Mammary epithelial cell (primary cell): ENCODE measurements around the gene ICA1.

Experiments
- CTCF ChIP-seq, 2 donors: IDR thresholded peaks in 1 of 2; conservative IDR thresholded peaks in 1 of 2; 2 replicates each; pipeline ENCODE4 v1.5.1; 2011 to 2012; ENCODE audit warnings: inconsistent platforms in 2 of 2, low read length in 2 of 2, mild to moderate bottlenecking in 2 of 2, control low read depth in 1 of 2, low read depth in 1 of 2; ENCODE audit not compliant: insufficient read depth in 1 of 2; ENCODE audit errors: extremely low read depth in 1 of 2
- EZH2 ChIP-seq: IDR thresholded peaks from 2 replicates; pipeline ENCODE4 v1.6.1; 2012; ENCODE audit warnings: low read length, inconsistent platforms, borderline replicate concordance

GRCh38 chr7:8282871-8283270 is 20.9 kb upstream of the ICA1 start:
- no peak for TF ChIP-seq CTCF (conservative IDR thresholded peaks at IDR 0.05 in 1 of 2, IDR thresholded peaks at IDR 0.05 in 1 of 2; ENCODE audit: extremely low read depth in 1 of 2, insufficient read depth in 1 of 2, low read depth in 1 of 2, low read length in 2 of 2)
- TF ChIP-seq EZH2: no peak
